Fibroblast of the conjunctiva (primary cell): ENCODE data around the gene GNPAT.

Experiments
- DNase-seq: peaks from one replicate; pipeline ENCODE4 v3.0.0-alpha.2; 2010; ENCODE audit warnings: low read depth

The GNPAT gene

DNA sequence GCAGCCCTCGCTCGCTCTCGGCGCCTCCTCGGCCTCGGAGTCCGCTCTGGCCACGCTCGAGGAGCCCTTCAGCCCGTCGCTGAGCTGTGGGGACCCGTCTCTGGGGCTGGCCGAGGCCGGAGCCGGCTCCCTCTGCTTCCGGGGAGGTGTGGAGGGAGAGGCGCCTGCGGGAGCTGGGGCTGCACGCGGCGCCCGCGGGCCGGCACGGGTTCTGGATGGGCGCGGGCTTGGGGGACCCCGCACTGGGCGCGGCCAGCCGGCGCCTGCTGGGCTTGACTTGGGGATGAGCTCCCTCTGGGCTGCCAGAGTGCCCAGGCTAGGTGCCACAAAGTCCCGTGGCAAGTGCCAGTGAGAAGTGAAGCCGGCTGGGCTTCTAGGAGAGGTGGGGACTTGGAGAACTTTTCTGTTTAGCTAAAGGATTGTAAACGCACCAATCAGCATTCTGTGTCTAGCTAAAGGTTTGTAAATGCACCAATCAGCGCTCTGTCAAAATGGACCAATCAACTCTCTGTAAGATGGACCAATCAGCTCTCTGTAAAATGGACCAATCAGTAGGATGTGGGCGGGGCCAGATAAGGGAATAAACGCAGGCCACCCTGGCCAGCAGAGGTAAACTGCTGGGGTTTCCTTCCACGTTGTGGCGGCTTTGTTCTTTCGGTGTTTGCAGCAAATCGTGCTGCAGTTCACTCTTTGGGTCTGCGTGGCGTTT lies 76.4 kb downstream of the GNPAT start:
- no peak for DNase-seq

- no peak for DNase-seq
Measured at GRCh38 chr1:231318015-231318355, 77.0 kb downstream of the GNPAT start.

- DNase-seq, result no peak
Measured at GRCh38 chr1:231318568-231318967, 77.6 kb downstream of the GNPAT start.

DNA sequence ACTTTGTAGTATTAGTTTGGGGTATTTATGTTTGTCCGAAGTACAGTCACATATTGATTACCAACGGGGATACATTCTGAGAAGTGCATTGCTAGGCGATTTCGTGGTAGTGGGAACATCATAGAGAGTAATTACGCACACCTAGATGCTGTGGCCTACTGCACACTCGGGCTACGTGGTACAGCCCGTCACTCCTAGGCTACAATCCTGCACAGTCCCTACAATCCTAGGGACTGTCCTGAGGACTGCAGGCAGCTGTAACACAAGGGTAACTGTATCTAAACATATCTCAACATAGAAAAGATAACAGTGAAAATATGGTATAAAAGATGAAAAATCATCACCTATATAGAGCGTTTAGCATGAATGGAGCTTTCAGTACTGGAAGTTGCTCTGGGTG lies 78.1 kb downstream of the GNPAT start:
- no peak for DNase-seq

GRCh38 chr1:231322880-231323530 lies 82.0 kb downstream of the GNPAT start:
- DNase-seq, result no peak

DNA sequence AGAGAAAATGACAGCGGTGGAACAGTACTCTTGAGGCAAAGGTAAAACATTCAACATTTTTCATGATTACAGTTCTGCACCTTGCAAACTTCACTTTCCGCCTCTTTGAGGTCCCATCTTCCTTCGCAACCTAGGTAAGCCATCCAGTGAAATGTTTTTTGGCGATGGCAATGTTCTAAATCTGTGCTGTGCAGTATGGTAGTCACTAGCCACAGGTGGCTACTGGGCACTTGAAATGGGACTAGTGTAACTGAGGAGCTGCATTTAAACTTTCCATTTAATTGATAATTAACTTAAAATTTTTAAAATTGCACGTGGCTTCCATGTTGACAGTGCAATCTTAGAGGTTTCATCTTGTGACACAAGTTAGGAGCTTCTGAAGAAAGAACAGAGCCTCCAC lies 83.6 kb downstream of the GNPAT start:
- DNase-seq, result no peak

DNA sequence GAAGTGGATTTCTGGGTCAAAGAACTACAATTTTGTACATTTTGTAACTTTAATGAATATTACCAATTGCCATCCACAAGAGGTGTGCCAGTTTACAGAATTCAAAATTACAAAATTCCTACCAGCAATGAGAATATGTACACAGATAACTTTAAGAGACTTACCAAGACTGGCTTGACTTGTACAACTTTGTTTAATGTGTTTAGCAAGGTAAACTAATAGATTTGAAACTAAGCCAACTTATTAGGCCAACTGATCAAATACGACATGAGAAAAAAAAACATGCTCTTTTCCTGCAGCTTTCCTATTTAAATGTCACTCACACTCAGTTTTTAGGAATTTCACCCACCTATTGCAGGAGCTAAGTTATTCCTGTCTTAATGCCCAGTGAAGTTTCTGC lies 85.2 kb downstream of the GNPAT start:
- DNase-seq, result no peak
